HG03280 (cell line): ENCODE measurements around the gene PPP2R5C.

Experiments
- ATAC-seq: cut with Tn5 transposase; IDR thresholded peaks from one replicate; pipeline ENCODE4 v1.9.1; 2021; ENCODE audit warnings: mild to moderate bottlenecking, moderate library complexity; ENCODE audit not compliant: unreplicated experiment

Gene PPP2R5C

GRCh38 chr14:101813171-101813759 lies 51.8 kb downstream of the PPP2R5C start:
- ATAC-seq: no peak

DNA sequence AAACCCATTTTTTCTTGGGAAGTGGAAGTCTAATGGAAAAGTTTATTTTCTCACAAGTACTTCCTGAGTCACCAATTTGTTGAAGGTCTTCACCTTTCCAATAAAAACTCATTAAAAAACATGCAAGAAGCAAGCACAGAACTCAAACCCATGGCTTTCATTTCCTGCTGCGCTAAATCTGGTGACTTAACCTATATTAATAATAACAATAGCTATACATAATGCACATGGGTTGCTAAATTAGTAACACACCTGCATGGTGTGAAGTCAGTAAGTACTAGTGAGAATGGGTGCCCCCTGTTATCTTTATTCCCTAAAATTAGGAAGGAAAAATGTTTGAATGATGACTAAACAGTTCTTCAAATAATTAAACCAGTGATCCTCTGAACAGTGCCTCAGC lies 52.3 kb downstream of the PPP2R5C start:
- no peak for ATAC-seq

GRCh38 chr14:101814934-101815333 lies 53.4 kb downstream of the PPP2R5C start:
- ATAC-seq: no peak

DNA sequence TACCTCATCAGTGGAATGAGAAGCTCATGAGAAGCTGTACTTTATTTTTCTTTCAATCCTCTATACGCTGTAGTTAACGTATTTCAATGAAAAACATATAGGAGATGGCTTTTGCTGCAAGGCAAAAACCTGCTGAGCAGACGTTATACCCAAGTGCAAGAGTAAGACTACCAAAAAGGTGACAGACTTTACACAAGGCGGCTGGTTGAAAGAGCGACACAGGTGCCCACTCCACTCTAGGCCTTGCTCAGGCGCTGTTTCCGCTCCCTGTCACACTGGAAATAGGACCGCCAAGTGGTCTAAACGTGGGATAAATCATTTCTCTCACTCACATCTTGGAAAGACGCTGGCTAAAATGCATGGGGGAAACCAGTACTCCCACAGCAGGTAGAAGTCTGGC lies 54.5 kb downstream of the PPP2R5C start:
- no peak for ATAC-seq

- no peak for ATAC-seq
Observed at GRCh38 chr14:101817501-101818001, 56.0 kb downstream of the PPP2R5C start.

- ATAC-seq: no peak
Observed at GRCh38 chr14:101819251-101819990, 57.9 kb downstream of the PPP2R5C start.

GRCh38 chr14:101820283-101820798 lies 58.8 kb downstream of the PPP2R5C start:
- ATAC-seq: no peak

GRCh38 chr14:101821528-101821927 lies 60.0 kb downstream of the PPP2R5C start:
- ATAC-seq: no peak

DNA sequence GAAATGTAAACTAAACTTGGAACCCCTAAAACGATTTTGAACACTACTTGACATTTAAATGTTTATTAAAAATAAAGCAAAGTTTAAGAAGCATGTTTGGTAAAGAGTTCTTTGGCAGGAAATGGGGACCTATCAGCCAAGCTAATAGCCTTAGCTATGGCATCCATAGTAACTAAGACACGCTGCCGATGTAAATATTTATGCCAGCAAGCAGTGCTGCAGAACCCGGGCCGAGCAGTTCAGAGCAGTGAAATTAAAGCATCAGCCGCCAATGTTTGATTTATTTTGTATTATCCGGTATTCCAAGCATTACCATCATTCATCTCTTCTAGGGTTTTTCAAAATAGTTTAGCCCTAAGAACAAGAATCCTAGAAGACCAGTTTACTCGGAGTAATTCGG lies 61.6 kb downstream of the PPP2R5C start:
- no peak for ATAC-seq

DNA sequence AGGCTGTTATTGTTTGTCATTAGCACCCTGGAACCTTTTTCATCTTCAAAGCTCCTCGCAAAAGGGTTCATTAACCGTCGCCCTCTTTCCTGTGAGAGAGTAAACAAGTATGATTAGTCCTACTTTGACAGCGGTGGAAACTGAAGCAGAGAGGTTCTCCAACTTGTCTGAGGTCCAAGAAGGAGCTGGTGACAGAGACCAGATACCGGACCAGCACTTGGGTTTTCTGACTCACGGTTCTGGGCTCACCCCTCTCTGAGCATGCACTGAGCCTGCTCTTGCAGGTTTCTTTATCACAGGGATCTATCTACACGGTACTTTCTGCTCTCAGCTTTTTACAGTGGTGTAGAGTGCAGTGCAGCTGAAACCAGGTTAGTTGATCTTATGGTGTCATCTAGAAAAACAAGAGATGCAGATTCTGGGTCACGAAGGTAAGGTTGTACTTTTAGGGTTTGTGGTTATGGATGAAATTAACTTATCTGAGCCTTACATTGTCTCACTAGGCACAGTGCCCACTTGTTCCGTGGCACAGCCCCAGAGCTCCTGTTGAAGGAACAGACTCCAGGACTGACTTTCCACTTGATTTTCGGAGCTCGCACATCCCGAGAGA lies 62.1 kb downstream of the PPP2R5C start:
- ATAC-seq: peak; percentile 45

GRCh38 chr14:101824339-101824727 lies 62.8 kb downstream of the PPP2R5C start:
- ATAC-seq: no peak

- ATAC-seq: no peak
Observed at GRCh38 chr14:101825797-101826196, 64.3 kb downstream of the PPP2R5C start.

GRCh38 chr14:101826351-101826750 lies 64.8 kb downstream of the PPP2R5C start:
- ATAC-seq: no peak

GRCh38 chr14:101827286-101827685 lies 65.8 kb downstream of the PPP2R5C start:
- ATAC-seq: no peak

DNA sequence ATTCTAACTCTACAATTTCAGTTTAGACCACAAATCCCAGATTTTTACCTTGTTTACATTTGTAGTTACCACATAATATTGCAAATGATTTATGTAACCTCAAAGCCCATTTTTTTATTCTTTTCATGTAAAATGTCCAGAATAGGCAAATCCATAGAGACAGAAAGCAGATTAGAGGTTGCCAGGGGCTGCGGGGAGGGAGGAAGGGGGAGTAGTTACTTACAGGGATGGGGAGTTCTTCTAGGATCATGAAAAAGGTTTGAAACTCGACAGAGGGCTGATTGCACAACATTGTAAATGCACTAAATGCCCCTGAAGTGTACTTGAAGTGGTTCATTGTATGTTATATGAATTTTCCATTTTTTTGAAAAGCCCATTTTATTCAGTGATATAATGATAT lies 66.5 kb downstream of the PPP2R5C start:
- no peak for ATAC-seq

DNA sequence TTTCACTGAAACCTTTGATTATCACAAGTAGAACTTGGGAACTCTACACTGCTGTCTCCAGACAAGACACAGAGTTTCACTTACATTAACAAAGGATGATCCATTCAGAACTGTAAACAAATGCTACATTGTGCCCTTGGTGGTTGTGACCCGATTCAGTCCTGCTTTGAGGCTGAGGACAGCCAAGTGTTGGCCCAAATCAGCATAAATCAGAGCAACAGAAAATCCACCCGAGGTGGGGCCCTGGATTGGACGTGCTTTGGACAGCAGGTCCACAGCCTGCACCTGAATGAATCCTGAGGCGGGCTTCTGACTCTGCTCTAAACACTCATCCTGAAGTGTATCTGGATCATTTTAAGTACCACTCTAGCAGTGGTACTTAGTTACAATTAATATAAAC lies 68.8 kb downstream of the PPP2R5C start:
- ATAC-seq: no peak

DNA sequence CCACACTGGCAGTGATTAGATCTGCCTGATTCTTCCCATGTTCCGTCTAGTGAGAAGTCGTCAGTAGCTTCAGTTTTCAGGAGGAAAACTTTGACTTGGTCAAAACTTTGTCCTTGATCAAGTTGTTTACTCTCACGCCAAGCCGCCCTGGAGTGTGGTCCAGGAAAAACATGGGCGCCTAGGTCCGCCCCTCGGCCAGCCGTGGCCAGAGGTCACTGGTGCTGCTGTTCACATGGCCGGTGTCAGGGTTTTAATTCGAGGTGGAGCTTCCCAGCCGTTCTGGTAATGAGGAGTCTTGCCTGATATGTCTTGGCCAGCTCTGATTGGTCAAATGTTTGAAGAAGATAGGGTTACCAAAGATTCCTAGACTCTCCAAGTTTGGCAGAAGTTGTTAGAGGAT lies 71.5 kb downstream of the PPP2R5C start:
- ATAC-seq: no peak

DNA sequence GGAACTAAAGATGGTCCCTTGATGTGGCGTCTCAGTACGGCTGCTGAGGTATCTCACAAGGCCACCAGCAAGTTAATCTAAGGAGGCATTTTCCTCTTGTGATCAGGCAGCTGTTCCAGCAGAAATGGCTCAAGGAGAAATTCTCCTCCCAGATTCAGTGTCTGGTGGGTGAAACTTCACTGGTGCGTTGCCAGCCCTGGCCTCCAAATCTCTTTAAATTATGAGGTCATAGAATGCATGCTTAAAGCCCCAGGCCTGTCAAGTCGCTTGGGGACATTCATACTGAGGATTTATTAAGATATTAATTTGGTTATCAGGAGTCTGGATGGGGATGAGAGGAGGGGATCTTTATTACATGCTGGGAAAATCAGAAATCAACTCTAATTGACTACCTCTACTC lies 72.9 kb downstream of the PPP2R5C start:
- ATAC-seq: no peak

GRCh38 chr14:101834800-101835547 lies 73.5 kb downstream of the PPP2R5C start:
- ATAC-seq: no peak

DNA sequence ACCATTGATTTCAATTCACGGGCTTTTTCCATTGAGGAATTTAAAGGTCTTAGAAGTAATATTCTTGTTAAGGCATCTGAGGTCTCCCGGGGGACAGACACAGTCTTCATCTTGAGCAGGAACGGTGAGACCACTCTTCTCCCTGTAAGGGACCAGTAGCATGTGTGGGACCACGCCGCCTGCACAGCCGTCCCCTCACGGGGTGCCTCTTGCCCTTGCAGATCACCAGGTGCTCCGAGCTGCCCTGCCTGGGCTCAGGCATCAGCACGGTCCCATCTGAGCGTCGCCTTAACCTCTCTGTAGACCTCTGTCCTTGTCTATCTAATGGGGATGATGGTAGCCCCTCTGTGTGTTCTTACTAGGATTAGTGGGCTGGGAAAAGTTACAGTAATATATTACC lies 74.1 kb downstream of the PPP2R5C start:
- no peak for ATAC-seq

DNA sequence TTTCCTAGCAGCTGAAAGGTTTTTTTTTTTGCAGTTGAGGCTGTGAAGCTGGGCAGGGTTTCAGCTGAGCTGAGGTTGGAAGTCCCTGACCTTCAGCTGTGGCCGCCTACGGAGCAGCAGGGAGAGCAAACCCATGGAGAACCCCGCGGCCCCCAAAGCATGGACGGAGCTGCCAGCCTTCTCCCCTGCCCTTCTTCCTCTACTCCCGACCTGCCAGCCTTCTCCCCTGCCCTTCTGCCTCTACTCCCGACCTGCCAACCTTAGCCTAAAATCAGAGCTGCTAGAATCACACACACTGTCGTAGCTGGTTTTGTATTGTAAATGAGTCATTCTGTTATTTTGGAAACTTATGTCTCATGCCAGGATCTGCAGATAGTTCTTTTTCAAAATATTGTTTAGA lies 74.6 kb downstream of the PPP2R5C start:
- ATAC-seq: no peak
